Measurements from ENCODE around the gene MCTP2.

MCTP2 gene

GRCh38 chr15:94455297-94455696 is 223.9 kb downstream of the MCTP2 start:
- Histone ChIP-seq H3K27me3 (ENCODE audit: insufficient read depth, poor library complexity, severe bottlenecking) (no peaks in the 10 kb centered on the region), H3K4me3 (replicated peaks; ENCODE audit: insufficient read depth, low read length) (no peak overlapping the region), H3K27ac (replicated peaks) (no peak overlapping the region)
- DNase-seq (ENCODE audit: low read depth in 1 of 2, low spot score in 1 of 2) = no peak
- TF ChIP-seq GABPA (IDR thresholded peaks at IDR 0.05; ENCODE audit: low read depth) (no peak), SPI1 (IDR thresholded peaks at IDR 0.05; ENCODE audit: borderline replicate concordance, low read depth) (no peak), POLR2AphosphoS5 (IDR thresholded peaks at IDR 0.05; ENCODE audit: low read depth) (no peak)
- TF ChIP-seq, protein P1, sequence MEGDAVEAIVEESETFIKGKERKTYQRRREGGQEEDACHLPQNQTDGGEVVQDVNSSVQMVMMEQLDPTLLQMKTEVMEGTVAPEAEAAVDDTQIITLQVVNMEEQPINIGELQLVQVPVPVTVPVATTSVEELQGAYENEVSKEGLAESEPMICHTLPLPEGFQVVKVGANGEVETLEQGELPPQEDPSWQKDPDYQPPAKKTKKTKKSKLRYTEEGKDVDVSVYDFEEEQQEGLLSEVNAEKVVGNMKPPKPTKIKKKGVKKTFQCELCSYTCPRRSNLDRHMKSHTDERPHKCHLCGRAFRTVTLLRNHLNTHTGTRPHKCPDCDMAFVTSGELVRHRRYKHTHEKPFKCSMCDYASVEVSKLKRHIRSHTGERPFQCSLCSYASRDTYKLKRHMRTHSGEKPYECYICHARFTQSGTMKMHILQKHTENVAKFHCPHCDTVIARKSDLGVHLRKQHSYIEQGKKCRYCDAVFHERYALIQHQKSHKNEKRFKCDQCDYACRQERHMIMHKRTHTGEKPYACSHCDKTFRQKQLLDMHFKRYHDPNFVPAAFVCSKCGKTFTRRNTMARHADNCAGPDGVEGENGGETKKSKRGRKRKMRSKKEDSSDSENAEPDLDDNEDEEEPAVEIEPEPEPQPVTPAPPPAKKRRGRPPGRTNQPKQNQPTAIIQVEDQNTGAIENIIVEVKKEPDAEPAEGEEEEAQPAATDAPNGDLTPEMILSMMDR (IDR thresholded peaks at IDR 0.05; ENCODE audit: insufficient read depth, low read length) = no peak
- TF ChIP-seq, protein P2, sequence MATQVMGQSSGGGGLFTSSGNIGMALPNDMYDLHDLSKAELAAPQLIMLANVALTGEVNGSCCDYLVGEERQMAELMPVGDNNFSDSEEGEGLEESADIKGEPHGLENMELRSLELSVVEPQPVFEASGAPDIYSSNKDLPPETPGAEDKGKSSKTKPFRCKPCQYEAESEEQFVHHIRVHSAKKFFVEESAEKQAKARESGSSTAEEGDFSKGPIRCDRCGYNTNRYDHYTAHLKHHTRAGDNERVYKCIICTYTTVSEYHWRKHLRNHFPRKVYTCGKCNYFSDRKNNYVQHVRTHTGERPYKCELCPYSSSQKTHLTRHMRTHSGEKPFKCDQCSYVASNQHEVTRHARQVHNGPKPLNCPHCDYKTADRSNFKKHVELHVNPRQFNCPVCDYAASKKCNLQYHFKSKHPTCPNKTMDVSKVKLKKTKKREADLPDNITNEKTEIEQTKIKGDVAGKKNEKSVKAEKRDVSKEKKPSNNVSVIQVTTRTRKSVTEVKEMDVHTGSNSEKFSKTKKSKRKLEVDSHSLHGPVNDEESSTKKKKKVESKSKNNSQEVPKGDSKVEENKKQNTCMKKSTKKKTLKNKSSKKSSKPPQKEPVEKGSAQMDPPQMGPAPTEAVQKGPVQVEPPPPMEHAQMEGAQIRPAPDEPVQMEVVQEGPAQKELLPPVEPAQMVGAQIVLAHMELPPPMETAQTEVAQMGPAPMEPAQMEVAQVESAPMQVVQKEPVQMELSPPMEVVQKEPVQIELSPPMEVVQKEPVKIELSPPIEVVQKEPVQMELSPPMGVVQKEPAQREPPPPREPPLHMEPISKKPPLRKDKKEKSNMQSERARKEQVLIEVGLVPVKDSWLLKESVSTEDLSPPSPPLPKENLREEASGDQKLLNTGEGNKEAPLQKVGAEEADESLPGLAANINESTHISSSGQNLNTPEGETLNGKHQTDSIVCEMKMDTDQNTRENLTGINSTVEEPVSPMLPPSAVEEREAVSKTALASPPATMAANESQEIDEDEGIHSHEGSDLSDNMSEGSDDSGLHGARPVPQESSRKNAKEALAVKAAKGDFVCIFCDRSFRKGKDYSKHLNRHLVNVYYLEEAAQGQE (IDR thresholded peaks at IDR 0.05; ENCODE audit: insufficient replicate concordance, low read depth) = no peak

DNA sequence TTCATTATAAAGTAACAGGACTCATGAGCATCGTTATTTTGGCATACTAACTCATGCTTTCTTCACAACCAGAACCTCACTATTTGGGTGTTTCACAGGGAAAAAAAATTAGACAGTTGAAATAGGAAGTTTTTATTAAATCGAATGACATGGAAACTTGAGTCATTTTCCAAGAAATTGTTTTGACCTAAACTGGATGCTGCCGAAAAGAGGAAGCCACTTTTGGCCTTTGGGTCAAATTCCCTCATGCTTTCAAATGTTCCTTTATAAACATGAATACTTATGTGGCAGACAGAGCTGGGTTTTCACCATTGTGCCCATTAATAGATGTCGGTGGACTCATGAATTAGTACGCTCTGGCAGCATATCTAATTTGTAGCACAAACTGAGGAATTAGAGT is 224.9 kb downstream of the MCTP2 start:
- H3K27me3 ChIP-seq (ENCODE audit: insufficient read depth, poor library complexity, severe bottlenecking) = no peaks in the 10 kb centered on the region
- TF ChIP-seq, protein P1 (IDR thresholded peaks at IDR 0.05; ENCODE audit: insufficient read depth, low read length) = no peak
- peak; percentile 43; the same call in 1 of the 2 replicates for TF ChIP-seq SPI1 (IDR thresholded peaks at IDR 0.05; ENCODE audit: borderline replicate concordance, low read depth)
- no peak for DNase-seq (ENCODE audit: low read depth in 1 of 2, low spot score in 1 of 2)
- H3K27ac ChIP-seq (replicated peaks) = no peak overlapping the region
- H3K4me3 ChIP-seq (replicated peaks; ENCODE audit: insufficient read depth, low read length) = no peak overlapping the region

DNA sequence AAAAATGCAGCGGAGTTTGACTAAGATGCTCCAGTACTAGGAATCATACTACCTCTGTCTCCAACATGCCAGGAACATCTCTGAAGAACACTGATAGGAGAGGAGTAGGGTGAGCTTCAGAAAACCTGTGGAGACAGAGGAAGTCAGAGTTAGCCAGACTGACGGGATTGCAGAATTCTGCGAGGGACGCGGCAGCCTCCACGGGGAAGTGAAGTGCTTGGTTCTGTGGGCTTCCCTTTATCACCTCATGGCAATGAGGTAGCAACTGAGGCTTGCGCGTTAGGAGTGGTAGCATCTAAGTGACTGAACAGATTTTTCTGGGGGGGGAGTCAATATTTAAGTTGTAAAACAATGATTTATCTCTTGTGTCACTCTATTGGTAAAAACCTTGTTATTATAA is 226.3 kb downstream of the MCTP2 start:
- Histone ChIP-seq H3K27me3 (ENCODE audit: insufficient read depth, poor library complexity, severe bottlenecking) (no peaks in the 10 kb centered on the region), H3K4me3 (replicated peaks; ENCODE audit: insufficient read depth, low read length) (no peak overlapping the region), H3K27ac (replicated peaks) (no peak overlapping the region)
- TF ChIP-seq, protein P2 (IDR thresholded peaks at IDR 0.05; ENCODE audit: insufficient replicate concordance, low read depth) = no peak
- no peak for TF ChIP-seq SPI1 (IDR thresholded peaks at IDR 0.05; ENCODE audit: borderline replicate concordance, low read depth)
- TF ChIP-seq, protein P1 (IDR thresholded peaks at IDR 0.05; ENCODE audit: insufficient read depth, low read length) = no peak
- no peak for TF ChIP-seq GABPA (IDR thresholded peaks at IDR 0.05; ENCODE audit: low read depth)
- no peak for TF ChIP-seq POLR2AphosphoS5 (IDR thresholded peaks at IDR 0.05; ENCODE audit: low read depth)
- DNase-seq (ENCODE audit: low read depth in 1 of 2, low spot score in 1 of 2) = no peak

GRCh38 chr15:94460624-94461023 is 229.3 kb downstream of the MCTP2 start:
- no peaks in the 10 kb centered on the region for H3K27me3 ChIP-seq (ENCODE audit: insufficient read depth, poor library complexity, severe bottlenecking)
- H3K4me3 ChIP-seq (replicated peaks; ENCODE audit: insufficient read depth, low read length) = no peak overlapping the region
- TF ChIP-seq, protein P1 (IDR thresholded peaks at IDR 0.05; ENCODE audit: insufficient read depth, low read length) = no peak
- TF ChIP-seq GABPA (IDR thresholded peaks at IDR 0.05; ENCODE audit: low read depth) (no peak), SPI1 (IDR thresholded peaks at IDR 0.05; ENCODE audit: borderline replicate concordance, low read depth) (no peak), POLR2AphosphoS5 (IDR thresholded peaks at IDR 0.05; ENCODE audit: low read depth) (no peak)
- TF ChIP-seq, protein P2 (IDR thresholded peaks at IDR 0.05; ENCODE audit: insufficient replicate concordance, low read depth) = no peak
- no peak overlapping the region for H3K27ac ChIP-seq (replicated peaks)
- DNase-seq (ENCODE audit: low read depth in 1 of 2, low spot score in 1 of 2) = no peak
